NCI-H2196 treated with DMSO at 0.1 percent for 48 hours (cell line): Measurements from ENCODE around the gene SAMD5.

Source experiments
- DNase-seq: peaks from one replicate; lab custom pipeline; 2025; ENCODE audit not compliant: unreplicated experiment; lab: John Stamatoyannopoulos, UW

Gene SAMD5

GRCh38 chr6:147564556-147564955, 56.1 kb downstream of the SAMD5 start:
- DNase-seq = no peak

- DNase-seq = no peak
Measured at GRCh38 chr6:147566244-147566898, 57.9 kb downstream of the SAMD5 start.

- DNase-seq = no peak
Measured at GRCh38 chr6:147567141-147567805, 58.8 kb downstream of the SAMD5 start.

GRCh38 chr6:147569788-147570187, 61.3 kb downstream of the SAMD5 start:
- no peak for DNase-seq

GRCh38 chr6:147570681-147571080, 62.2 kb downstream of the SAMD5 start:
- no peak for DNase-seq

GRCh38 chr6:147577488-147577887, 69.0 kb downstream of the SAMD5 start:
- DNase-seq = no peak

- no peak for DNase-seq
Measured at GRCh38 chr6:147578159-147578558, 69.7 kb downstream of the SAMD5 start.

GRCh38 chr6:147578883-147579282, 70.4 kb downstream of the SAMD5 start:
- DNase-seq = no peak

- DNase-seq = no peak
Measured at GRCh38 chr6:147579667-147580066, 71.2 kb downstream of the SAMD5 start.

- no peak for DNase-seq
Measured at GRCh38 chr6:147582991-147583390, 74.5 kb downstream of the SAMD5 start.

GRCh38 chr6:147585256-147585655, 76.8 kb downstream of the SAMD5 start:
- no peak for DNase-seq

GRCh38 chr6:147586044-147586443, 77.6 kb downstream of the SAMD5 start:
- no peak for DNase-seq

GRCh38 chr6:147587907-147588306, 79.4 kb downstream of the SAMD5 start:
- no peak for DNase-seq

GRCh38 chr6:147588469-147588868, 80.0 kb downstream of the SAMD5 start:
- no peak for DNase-seq

- DNase-seq = no peak
Measured at GRCh38 chr6:147589739-147590250, 81.3 kb downstream of the SAMD5 start.

GRCh38 chr6:147595961-147596360, 87.5 kb downstream of the SAMD5 start:
- no peak for DNase-seq

- DNase-seq = no peak
Measured at GRCh38 chr6:147603392-147604081, 95.0 kb downstream of the SAMD5 start.

- DNase-seq = no peak
Measured at GRCh38 chr6:147604373-147604772, 95.9 kb downstream of the SAMD5 start.

- no peak for DNase-seq
Measured at GRCh38 chr6:147611992-147612391, 103.5 kb downstream of the SAMD5 start.

- no peak for DNase-seq
Measured at GRCh38 chr6:147614501-147614900, 106.0 kb downstream of the SAMD5 start.

- DNase-seq = no peak
Measured at GRCh38 chr6:147615659-147616456, 107.4 kb downstream of the SAMD5 start.
